CD4-positive, alpha-beta T cell (primary cell): ENCODE results near the gene TMEM11. TPM values are rescaled to one million over a fixed set of nuclear protein-coding genes. Genes with fewer than 3 reads are reported as not detected.

ENCODE experiments used
- ATAC-seq: fragments of 200-7000 bp; cut with Tn5 transposase; one replicate; pipeline ENCODE4 v1.10.0; 2022; ENCODE audit warnings: mild to moderate bottlenecking; ENCODE audit not compliant: poor library complexity
- CTCF ChIA-PET: fragments of 350-600 bp; sonication (Branson Sonifier 250); formaldehyde crosslinking; loops from one replicate; lab custom pipeline; 2021; ENCODE audit warnings: antibody characterized with exemption, inconsistent platforms; lab: Charles Lee
- POLR2A ChIA-PET: fragments of 350-600 bp; sonication (Branson Sonifier 250); formaldehyde crosslinking; loops from one replicate; lab custom pipeline; 2021; ENCODE audit warnings: antibody characterized with exemption, inconsistent platforms; lab: Charles Lee
- DNase-seq, 14 experiments: peaks; one replicate each; pipeline ENCODE4 v3.0.0-alpha.2; 2013 to 2020; ENCODE audit warnings: mixed read lengths in 2 of 14
- H3K27ac ChIP-seq, 2 donors: one replicate each; pipeline versions ENCODE4 v1.5.1 to v1.7.0; 2013; ENCODE audit warnings: low read length in 2 of 2, low read depth in 1 of 2, mild to moderate bottlenecking in 1 of 2
- H3K27me3 ChIP-seq, 2 experiments: 1 replicate in 1 of 2; 2 replicates in 1 of 2; pipeline versions ENCODE4 v1.6.1 to v1.7.0; 2013; ENCODE audit warnings: low read length in 2 of 2, control low read depth in 1 of 2, mild to moderate bottlenecking in 1 of 2, moderate library complexity in 1 of 2; ENCODE audit not compliant: insufficient read depth in 2 of 2, control insufficient read depth in 1 of 2
- H3K36me3 ChIP-seq: one replicate; pipeline ENCODE4 v1.6.1; 2013; ENCODE audit warnings: low read length, control low read depth; ENCODE audit not compliant: insufficient read depth
- H3K4me1 ChIP-seq: one replicate; pipeline ENCODE4 v1.6.1; 2013; ENCODE audit warnings: low read length, control low read depth; ENCODE audit not compliant: insufficient read depth
- H3K4me3 ChIP-seq: one replicate; pipeline ENCODE4 v1.5.1; 2013; ENCODE audit warnings: mild to moderate bottlenecking, low read length, moderate library complexity
- H3K9me3 ChIP-seq, 2 experiments: 1 replicate in 1 of 2; 2 replicates in 1 of 2; pipeline versions ENCODE4 v1.6.1 to v1.7.0; 2013; ENCODE audit warnings: low read length in 2 of 2, mild to moderate bottlenecking in 2 of 2, control low read depth in 1 of 2, moderate library complexity in 1 of 2; ENCODE audit not compliant: control insufficient read depth in 1 of 2, insufficient read depth in 1 of 2
- H3K27ac Mint-ChIP-seq: one replicate; pipeline ENCODE4 v1.8.0; 2020; ENCODE audit warnings: mixed read lengths
- H3K27me3 Mint-ChIP-seq: one replicate; pipeline ENCODE4 v1.8.0; 2021; ENCODE audit warnings: mixed read lengths
- H3K36me3 Mint-ChIP-seq: one replicate; pipeline ENCODE4 v1.8.0; 2021; ENCODE audit warnings: low read depth, mixed read lengths
- H3K4me1 Mint-ChIP-seq: one replicate; pipeline ENCODE4 v1.8.0; 2021; ENCODE audit warnings: low read depth, mixed read lengths
- H3K4me3 Mint-ChIP-seq: one replicate; pipeline ENCODE4 v1.8.0; 2020; ENCODE audit warnings: mild to moderate bottlenecking, mixed read lengths
- H3K9me3 Mint-ChIP-seq: one replicate; pipeline ENCODE4 v1.8.0; 2020; ENCODE audit warnings: mixed read lengths
- CTCF ChIP-seq: fragments of 200-600 bp; IDR thresholded peaks from one replicate; pipeline ENCODE4 v1.8.0; 2022; ENCODE audit warnings: antibody characterized with exemption, mild to moderate bottlenecking
- intact Hi-C, 2 experiments: fragments of 100-400 bp; cut with DNase I in 1 of 2; cut with micrococcal nuclease in 1 of 2; formaldehyde crosslinking; loops; one replicate each; pipeline versions ENCODE4 v1.15.1 to v1.9.0; 2023 to 2025; cut with DNase I, micrococcal nuclease
- total RNA-seq, 174 experiments: library from RNA in 2 of 174; stranded (reverse) in 2 of 174; gene quantifications; one replicate each; pipeline ENCODE4 v1.2.3 and lab custom pipeline; 2021 to 2026

Gene TMEM11
- total RNA-seq, 2 experiments from 2014 or later, result 17.8 to 19.2 TPM

- ATAC-seq (no peak), DNase-seq (peak in 1 of 14 experiments; percentile 11)
- Mint-ChIP-seq H3K9me3 (no peaks in the 10 kb centered on the region), H3K4me3 (peak overlapping the region; percentile 54), H3K27ac (peak overlapping the region; percentile 55), H3K27me3 (no peaks in the 10 kb centered on the region), H3K36me3 (peaks cover 29% of the 10 kb centered on the region), H3K4me1 (peaks cover 71% of the 10 kb centered on the region)
- intact Hi-C loops, result loop anchor here (5.0 to 10.0 kb wide), 4 partner anchors 67 to 342 kb away; no protein-coding TSS in a partner anchor
- no peaks in the 10 kb centered on the region for H3K9me3 ChIP-seq
- POLR2A ChIA-PET, result no interaction called here
- H3K27ac ChIP-seq, result no peak overlapping the region
- no peaks in the 10 kb centered on the region for H3K27me3 ChIP-seq
- H3K36me3 ChIP-seq, result peaks cover 34% of the 10 kb centered on the region
- peaks cover 62% of the 10 kb centered on the region for H3K4me1 ChIP-seq
- no peak for TF ChIP-seq CTCF
- no peak overlapping the region for H3K4me3 ChIP-seq
- CTCF ChIA-PET, result interaction anchor here (2.0 kb wide), 1 partner anchor 91 kb away, joined by 6 read pairs; no protein-coding TSS in a partner anchor
Measured at GRCh38 chr17:21210411-21211076, 3.4 kb downstream of the TMEM11 start.

GRCh38 chr17:21209511-21210175 lies 4.3 kb downstream of the TMEM11 start:
- intact Hi-C loops, result loop anchor here (5.0 to 10.0 kb wide), 4 partner anchors 68 to 343 kb away; no protein-coding TSS in a partner anchor
- no peak overlapping the region for H3K27ac ChIP-seq
- ATAC-seq, result no peak
- H3K27me3 ChIP-seq, result no peaks in the 10 kb centered on the region
- H3K36me3 Mint-ChIP-seq, result peaks cover 36% of the 10 kb centered on the region
- ChIA-PET POLR2A (no interaction called here), CTCF (no interaction called here)
- peaks cover 58% of the 10 kb centered on the region for H3K4me1 ChIP-seq
- H3K27me3 Mint-ChIP-seq, result no peaks in the 10 kb centered on the region
- H3K9me3 Mint-ChIP-seq, result no peaks in the 10 kb centered on the region
- H3K4me3 ChIP-seq, result no peak overlapping the region
- no peak for TF ChIP-seq CTCF
- H3K4me3 Mint-ChIP-seq, result no peak overlapping the region
- H3K36me3 ChIP-seq, result peaks cover 34% of the 10 kb centered on the region
- H3K4me1 Mint-ChIP-seq, result peaks cover 71% of the 10 kb centered on the region
- no peaks in the 10 kb centered on the region for H3K9me3 ChIP-seq
- no peak for DNase-seq
- peak overlapping the region; percentile 55 for H3K27ac Mint-ChIP-seq

- CTCF ChIA-PET, result no interaction called here
- H3K4me1 Mint-ChIP-seq, result peaks cover 67% of the 10 kb centered on the region
- H3K27ac Mint-ChIP-seq, result peak overlapping the region; percentile 39
- POLR2A ChIA-PET, result no interaction called here
- H3K36me3 ChIP-seq, result peaks cover 34% of the 10 kb centered on the region
- no peak for DNase-seq
- no peak for ATAC-seq
- intact Hi-C loops, result no loop called here
- no peaks in the 10 kb centered on the region for H3K9me3 Mint-ChIP-seq
- no peaks in the 10 kb centered on the region for H3K9me3 ChIP-seq
- H3K27ac ChIP-seq, result no peak overlapping the region
- peaks cover 34% of the 10 kb centered on the region for H3K36me3 Mint-ChIP-seq
- TF ChIP-seq CTCF, result no peak
- H3K27me3 ChIP-seq, result no peaks in the 10 kb centered on the region
- peaks cover 56% of the 10 kb centered on the region for H3K4me1 ChIP-seq
- H3K27me3 Mint-ChIP-seq, result no peaks in the 10 kb centered on the region
- no peak overlapping the region for H3K4me3 Mint-ChIP-seq
- no peak overlapping the region for H3K4me3 ChIP-seq
Measured at GRCh38 chr17:21208352-21208751, 5.6 kb downstream of the TMEM11 start.
